HepG2 (cell line): ENCODE measurements around the gene AUP1. TPM values are rescaled to one million over a fixed set of nuclear protein-coding genes. Genes with fewer than 3 reads are reported as not detected.

Experiments
- ATAC-seq: fragments of 200-7000 bp; cut with Tn5 transposase; 3 replicates; pipeline ENCODE4 v1.9.1; 2020; ENCODE audit warnings: mild to moderate bottlenecking, moderate library complexity
- BruUV-seq: library from RNA; stranded (reverse); fragments of 400-500 nt; replicated peaks from 2 replicates; lab custom pipeline; 2021; lab: Mats Ljungman, UMichigan
- CTCF ChIA-PET: fragments of 300-600 bp; formaldehyde crosslinking; extraction: SDS; loops from one replicate; lab custom pipeline; 2021; ENCODE audit warnings: low total read pairs, inconsistent platforms, low intra/inter-chr PET ratio; lab: Yijun Ruan, JAX
- POLR2A ChIA-PET: fragments of 350-600 bp; sonication (Branson Sonifier 250); formaldehyde crosslinking; loops from one replicate; lab custom pipeline; 2020; ENCODE audit warnings: antibody characterized with exemption, inconsistent platforms; lab: Yijun Ruan, JAX
- DNase-seq: peaks from one replicate; pipeline ENCODE4 v3.0.0-alpha.2; 2015; ENCODE audit warnings: low spot score
- FAIRE-seq: peaks from 3 replicates; lab custom pipeline; 2011; peaks lifted over from hg19 to GRCh38; lab: Jason Lieb, UNC
- H2AFZ ChIP-seq: one replicate; pipeline ENCODE4 v1.6.1; 2011; ENCODE audit warnings: low read length, inconsistent platforms
- H3K27ac ChIP-seq: fragments of 300-600 bp; 3 replicates; pipeline ENCODE4 v1.8.0; 2011; ENCODE audit warnings: mixed run types, mild to moderate bottlenecking, mixed read lengths, low read length, inconsistent platforms; ENCODE audit not compliant: insufficient read depth; ENCODE audit errors: extremely low read length
- H3K27me3 ChIP-seq, 2 experiments: fragments of 200-600 bp in 1 of 2; 2 replicates in 1 of 2; 3 replicates in 1 of 2; pipeline versions ENCODE4 v1.6.0 to v1.8.0; 2011; ENCODE audit warnings: low read length in 2 of 2, mild to moderate bottlenecking in 2 of 2, moderate library complexity in 2 of 2, inconsistent platforms in 1 of 2; ENCODE audit not compliant: insufficient read depth in 2 of 2, control insufficient read depth in 1 of 2
- H3K36me3 ChIP-seq, 2 experiments: fragments of 200-600 bp in 1 of 2; replicated peaks in 1 of 2; 2 replicates in 1 of 2; 3 replicates in 1 of 2; pipeline versions ENCODE4 v1.5.1 to v1.8.0; 2011; ENCODE audit warnings: low read length in 2 of 2, inconsistent platforms in 1 of 2; ENCODE audit not compliant: insufficient read depth in 2 of 2, control insufficient read depth in 1 of 2
- H3K4me1 ChIP-seq: 2 replicates; pipeline ENCODE4 v1.5.1; 2012; ENCODE audit warnings: low read length, inconsistent platforms; ENCODE audit not compliant: insufficient read depth
- H3K4me2 ChIP-seq: 2 replicates; pipeline ENCODE4 v1.6.0; 2011; ENCODE audit warnings: low read depth, low read length, inconsistent platforms
- H3K4me3 ChIP-seq, 3 experiments: fragments of 200-600 bp in 1 of 3; sonication (generic), shearing (Covaris generic) in 1 of 3; replicated peaks in 1 of 3; 2 replicates each; pipeline ENCODE4 v1.5.1; 2011 to 2016; ENCODE audit warnings: low read length in 3 of 3, inconsistent platforms in 2 of 3, low read depth in 2 of 3, mild to moderate bottlenecking in 2 of 3, control low read depth in 1 of 3, mixed read lengths in 1 of 3; ENCODE audit not compliant: insufficient read depth in 1 of 3
- H3K79me2 ChIP-seq: one replicate; pipeline ENCODE4 v1.6.1; 2011; ENCODE audit warnings: low read length, inconsistent platforms; ENCODE audit not compliant: insufficient read depth
- H3K9ac ChIP-seq: 2 replicates; pipeline ENCODE4 v1.6.0; 2011; ENCODE audit warnings: mild to moderate bottlenecking, low read depth, low read length, inconsistent platforms; ENCODE audit not compliant: insufficient read depth
- H3K9me3 ChIP-seq: 2 replicates; pipeline ENCODE4 v1.5.1; 2012; ENCODE audit warnings: mild to moderate bottlenecking, low read length
- H4K20me1 ChIP-seq: 2 replicates; pipeline ENCODE4 v1.6.0; 2011; ENCODE audit warnings: inconsistent platforms, mild to moderate bottlenecking, low read length, moderate library complexity; ENCODE audit not compliant: insufficient read depth
- FOXK1 ChIP-seq: sonication (generic); formaldehyde crosslinking; IDR thresholded peaks from 2 replicates; pipeline ENCODE4 v1.4.0; 2020; ENCODE audit warnings: low read depth, missing genetic modification reagents, borderline replicate concordance
- HOXD1 ChIP-seq: sonication (generic); formaldehyde crosslinking; IDR thresholded peaks from 2 replicates; pipeline ENCODE4 v1.5.0; 2020; ENCODE audit warnings: missing genetic modification reagents
- KDM3A ChIP-seq: IDR thresholded peaks from 2 replicates; pipeline ENCODE4 v1.6.1; 2018; ENCODE audit warnings: low read depth, missing compliant biosample characterization
- NAIF1 ChIP-seq: sonication (generic); formaldehyde crosslinking; IDR thresholded peaks from 2 replicates; pipeline ENCODE4 v1.5.0; 2020; ENCODE audit warnings: mild to moderate bottlenecking, missing genetic modification reagents, borderline replicate concordance
- NFE2L1 ChIP-seq: sonication (generic); formaldehyde crosslinking; IDR thresholded peaks from 2 replicates; pipeline ENCODE4 v1.4.0; 2020; ENCODE audit warnings: missing genetic modification reagents, mild to moderate bottlenecking, borderline replicate concordance
- ZBTB20 ChIP-seq: sonication (generic); formaldehyde crosslinking; IDR thresholded peaks from 2 replicates; pipeline ENCODE4 v1.8.1; 2023; ENCODE audit warnings: missing genetic modification reagents, low read depth, mild to moderate bottlenecking, borderline replicate concordance
- ZBTB34 ChIP-seq: sonication (generic); formaldehyde crosslinking; IDR thresholded peaks from 2 replicates; pipeline ENCODE4 v1.8.0; 2022; ENCODE audit warnings: mild to moderate bottlenecking, missing genetic modification reagents
- ZFAT ChIP-seq: sonication (generic); formaldehyde crosslinking; conservative IDR thresholded peaks from 2 replicates; pipeline ENCODE4 v1.8.1; 2023; ENCODE audit warnings: missing genetic modification reagents, inconsistent platforms
- ZMYM2 ChIP-seq: sonication (generic); formaldehyde crosslinking; IDR thresholded peaks from 2 replicates; pipeline ENCODE4 v1.8.0; 2022; ENCODE audit warnings: mild to moderate bottlenecking, missing genetic modification reagents
- ZNF326 ChIP-seq: sonication (generic); formaldehyde crosslinking; IDR thresholded peaks from 2 replicates; pipeline ENCODE4 v1.4.0; 2020; ENCODE audit warnings: missing genetic modification reagents, borderline replicate concordance
- ZNF678 ChIP-seq: sonication (generic); formaldehyde crosslinking; IDR thresholded peaks from 2 replicates; pipeline ENCODE4 v1.4.0; 2020; ENCODE audit warnings: mild to moderate bottlenecking, missing genetic modification reagents
- ZNF713 ChIP-seq: sonication (generic); formaldehyde crosslinking; IDR thresholded peaks from 2 replicates; pipeline ENCODE4 v1.4.0; 2020; ENCODE audit warnings: mild to moderate bottlenecking, missing genetic modification reagents
- ZNF75D ChIP-seq: sonication (generic); formaldehyde crosslinking; IDR thresholded peaks from 2 replicates; pipeline ENCODE4 v1.8.1; 2023; ENCODE audit warnings: missing genetic modification reagents, mild to moderate bottlenecking, borderline replicate concordance
- ZNF775 ChIP-seq: sonication (generic); formaldehyde crosslinking; IDR thresholded peaks from 2 replicates; pipeline ENCODE4 v1.4.0; 2020; ENCODE audit warnings: missing genetic modification reagents, mild to moderate bottlenecking, moderate library complexity, borderline replicate concordance
- WGBS: methylation state at CpG from one replicate; pipeline ENCODE4 v1.1.6; 2017; ENCODE audit warnings: low lambda C conversion rate; 5-methylcytosine and 5-hydroxymethylcytosine counted together
- in situ Hi-C: cut with HindIII; loops from 2 replicates; pipeline ENCODE4 v1.10.0; 2017; ENCODE audit warnings: low pct_unique_long_range_greater_than_20kb; ENCODE audit not compliant: extremely low pct_ligation_motif_present
- intact Hi-C: fragments of 100-400 bp; cut with micrococcal nuclease; formaldehyde crosslinking; loops from one replicate; pipeline ENCODE4 v1.10.0; 2022; ENCODE audit not compliant: unreplicated experiment
- polyA plus RNA-seq, 8 experiments: library from polyadenylated mRNA; depleted of rRNA in 3 of 8; stranded (reverse) in 7 of 8; unstranded in 1 of 8; fragments of >200 nt; fragmentation: Illumina TruSeq in 4 of 8; extraction: Trizol in 4 of 8; gene quantifications; 2 replicates each; pipeline versions ENCODE4 v1.2.1 to v1.2.3, GENCODE V29; 2011 to 2016; ENCODE audit warnings: low read depth in 4 of 8, missing spikeins in 1 of 8, mixed read lengths in 1 of 8; ENCODE audit not compliant: insufficient read depth in 1 of 8
- total RNA-seq, 5 experiments: library from RNA; depleted of rRNA; stranded (reverse); fragments of >200 nt; fragmentation: Illumina TruSeq; extraction: Trizol; gene quantifications; 2 replicates each; pipeline ENCODE4 v1.2.3, GENCODE V29; 2016; ENCODE audit warnings: low read depth in 1 of 5
- TF ChIP-seq, protein P1 (sequence below): sonication (generic); formaldehyde crosslinking; IDR thresholded peaks from 2 replicates; pipeline ENCODE4 v1.4.0; 2020; ENCODE audit warnings: missing genetic modification reagents; ENCODE audit errors: not compliant biosample characterization
- TF ChIP-seq, protein P2 (sequence below): sonication (generic); formaldehyde crosslinking; IDR thresholded peaks from 2 replicates; pipeline ENCODE4 v1.5.0; 2020; ENCODE audit warnings: mild to moderate bottlenecking, missing genetic modification reagents
- TF ChIP-seq, protein P3 (sequence below): sonication (generic); formaldehyde crosslinking; IDR thresholded peaks from 2 replicates; pipeline ENCODE4 v1.4.0; 2020; ENCODE audit warnings: missing genetic modification reagents

AUP1 gene
- total and polyA plus RNA-seq, 2 of the 13 experiments (the other 11 are each of a cell fraction or from before 2014, with no cell fraction given): 174 to 267 TPM

DNA sequence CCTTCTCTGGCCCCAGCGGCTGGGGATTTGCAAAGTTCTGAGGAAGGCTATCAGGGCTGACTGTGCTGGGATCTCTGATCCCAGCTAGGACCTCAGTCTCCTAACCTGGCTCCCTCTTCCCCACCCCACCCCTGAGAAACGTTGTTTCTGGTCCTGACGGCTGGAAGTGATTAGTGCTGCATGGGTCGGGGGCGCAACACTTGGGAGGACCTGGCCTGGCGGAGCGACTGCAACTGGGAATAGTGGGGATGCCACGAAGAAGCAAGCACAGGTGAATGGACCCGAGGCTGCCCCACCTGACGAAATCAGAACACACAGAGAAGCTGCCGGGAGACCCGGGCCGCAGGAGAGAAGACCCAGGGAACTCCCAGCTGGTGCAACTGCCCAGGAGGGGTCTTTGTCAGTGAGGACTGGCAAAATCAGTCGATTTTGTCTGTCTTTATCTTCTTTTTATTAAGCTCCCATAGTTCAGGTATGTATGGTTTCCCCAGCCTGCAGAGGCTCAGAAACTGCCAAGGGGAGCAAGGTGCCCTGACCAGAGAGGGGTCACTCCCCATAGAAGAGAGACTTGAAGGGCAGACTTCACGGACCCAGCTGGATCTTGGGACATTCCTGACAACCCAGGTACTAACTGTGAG, 29.4 kb downstream of the AUP1 start:
- Histone ChIP-seq H3K9me3 (no peaks in the 10 kb centered on the region), H2AFZ (no peak overlapping the region), H3K36me3 (no peaks in the 10 kb centered on the region), H3K27ac (peak overlapping the region; percentile 70), H4K20me1 (no peaks in the 10 kb centered on the region), H3K4me2 (peak overlapping the region; percentile 92), H3K79me2 (peaks cover 36% of the 10 kb centered on the region), H3K4me1 (peaks cover 77% of the 10 kb centered on the region), H3K9ac (peak overlapping the region; percentile 18; the same call in 1 of the 2 replicates), H3K4me3 (peak overlapping the region; percentile 32 to 66 (median 53); a peak in 5 of 6 replicates), H3K27me3 (no peaks in the 10 kb centered on the region; a peak in 1 of 5 replicates)
- ChIA-PET POLR2A (interaction anchor here (0.7 to 16.5 kb wide), 8 partner anchors 19 to 70 kb away, joined by 3 to 795 read pairs (median 46); partner anchors contain the start of genes AUP1, CCDC142, DQX1 and HTRA2), CTCF (no interaction called here)
- DNase-seq (no peak), FAIRE-seq (no peak), ATAC-seq (no peak)
- intact Hi-C loops (loop anchor here (2.0 to 10.0 kb wide), 2 partner anchors 59 to 1805 kb away; partner anchors contain the start of gene RTKN), in situ Hi-C loops (no loop called here)
- BruUV-seq: no TSS peak
- 67% methylated on average over 11 of the region's 15 CpGs for WGBS
- TF ChIP-seq ZNF775 (CRISPR knock-in tag) (no peak), FOXK1 (CRISPR knock-in tag) (no peak), ZNF75D (CRISPR knock-in tag) (no peak), ZBTB20 (no peak), ZBTB34 (CRISPR knock-in tag) (no peak), ZNF678 (CRISPR knock-in tag) (no peak), HOXD1 (CRISPR knock-in tag) (no peak), ZNF713 (CRISPR knock-in tag) (no peak), ZMYM2 (CRISPR knock-in tag) (no peak), NFE2L1 (CRISPR knock-in tag) (no peak), ZFAT (CRISPR knock-in tag) (0 out of 2 replicates have a peak, but pooled peaks have one; percentile 22), KDM3A (CRISPR knock-in tag) (no peak), NAIF1 (CRISPR knock-in tag) (no peak), ZNF326 (CRISPR knock-in tag) (no peak)
- TF ChIP-seq, protein P1, sequence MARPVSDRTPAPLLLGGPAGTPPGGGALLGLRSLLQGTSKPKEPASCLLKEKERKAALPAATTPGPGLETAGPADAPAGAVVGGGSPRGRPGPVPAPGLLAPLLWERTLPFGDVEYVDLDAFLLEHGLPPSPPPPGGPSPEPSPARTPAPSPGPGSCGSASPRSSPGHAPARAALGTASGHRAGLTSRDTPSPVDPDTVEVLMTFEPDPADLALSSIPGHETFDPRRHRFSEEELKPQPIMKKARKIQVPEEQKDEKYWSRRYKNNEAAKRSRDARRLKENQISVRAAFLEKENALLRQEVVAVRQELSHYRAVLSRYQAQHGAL: no peak
- TF ChIP-seq, protein P2, sequence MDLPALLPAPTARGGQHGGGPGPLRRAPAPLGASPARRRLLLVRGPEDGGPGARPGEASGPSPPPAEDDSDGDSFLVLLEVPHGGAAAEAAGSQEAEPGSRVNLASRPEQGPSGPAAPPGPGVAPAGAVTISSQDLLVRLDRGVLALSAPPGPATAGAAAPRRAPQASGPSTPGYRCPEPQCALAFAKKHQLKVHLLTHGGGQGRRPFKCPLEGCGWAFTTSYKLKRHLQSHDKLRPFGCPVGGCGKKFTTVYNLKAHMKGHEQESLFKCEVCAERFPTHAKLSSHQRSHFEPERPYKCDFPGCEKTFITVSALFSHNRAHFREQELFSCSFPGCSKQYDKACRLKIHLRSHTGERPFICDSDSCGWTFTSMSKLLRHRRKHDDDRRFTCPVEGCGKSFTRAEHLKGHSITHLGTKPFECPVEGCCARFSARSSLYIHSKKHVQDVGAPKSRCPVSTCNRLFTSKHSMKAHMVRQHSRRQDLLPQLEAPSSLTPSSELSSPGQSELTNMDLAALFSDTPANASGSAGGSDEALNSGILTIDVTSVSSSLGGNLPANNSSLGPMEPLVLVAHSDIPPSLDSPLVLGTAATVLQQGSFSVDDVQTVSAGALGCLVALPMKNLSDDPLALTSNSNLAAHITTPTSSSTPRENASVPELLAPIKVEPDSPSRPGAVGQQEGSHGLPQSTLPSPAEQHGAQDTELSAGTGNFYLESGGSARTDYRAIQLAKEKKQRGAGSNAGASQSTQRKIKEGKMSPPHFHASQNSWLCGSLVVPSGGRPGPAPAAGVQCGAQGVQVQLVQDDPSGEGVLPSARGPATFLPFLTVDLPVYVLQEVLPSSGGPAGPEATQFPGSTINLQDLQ: 0 out of 2 replicates have a peak, but pooled peaks have one; percentile 43
- TF ChIP-seq, protein P3, sequence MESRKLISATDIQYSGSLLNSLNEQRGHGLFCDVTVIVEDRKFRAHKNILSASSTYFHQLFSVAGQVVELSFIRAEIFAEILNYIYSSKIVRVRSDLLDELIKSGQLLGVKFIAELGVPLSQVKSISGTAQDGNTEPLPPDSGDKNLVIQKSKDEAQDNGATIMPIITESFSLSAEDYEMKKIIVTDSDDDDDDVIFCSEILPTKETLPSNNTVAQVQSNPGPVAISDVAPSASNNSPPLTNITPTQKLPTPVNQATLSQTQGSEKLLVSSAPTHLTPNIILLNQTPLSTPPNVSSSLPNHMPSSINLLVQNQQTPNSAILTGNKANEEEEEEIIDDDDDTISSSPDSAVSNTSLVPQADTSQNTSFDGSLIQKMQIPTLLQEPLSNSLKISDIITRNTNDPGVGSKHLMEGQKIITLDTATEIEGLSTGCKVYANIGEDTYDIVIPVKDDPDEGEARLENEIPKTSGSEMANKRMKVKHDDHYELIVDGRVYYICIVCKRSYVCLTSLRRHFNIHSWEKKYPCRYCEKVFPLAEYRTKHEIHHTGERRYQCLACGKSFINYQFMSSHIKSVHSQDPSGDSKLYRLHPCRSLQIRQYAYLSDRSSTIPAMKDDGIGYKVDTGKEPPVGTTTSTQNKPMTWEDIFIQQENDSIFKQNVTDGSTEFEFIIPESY: no peak
